GM19463 (cell line): Measurements from ENCODE around the gene SKAP1.

Experiments
- ATAC-seq: cut with Tn5 transposase; IDR thresholded peaks from one replicate; pipeline ENCODE4 v1.9.1; 2021; ENCODE audit warnings: mild to moderate bottlenecking, moderate library complexity; ENCODE audit not compliant: unreplicated experiment

Gene SKAP1

DNA sequence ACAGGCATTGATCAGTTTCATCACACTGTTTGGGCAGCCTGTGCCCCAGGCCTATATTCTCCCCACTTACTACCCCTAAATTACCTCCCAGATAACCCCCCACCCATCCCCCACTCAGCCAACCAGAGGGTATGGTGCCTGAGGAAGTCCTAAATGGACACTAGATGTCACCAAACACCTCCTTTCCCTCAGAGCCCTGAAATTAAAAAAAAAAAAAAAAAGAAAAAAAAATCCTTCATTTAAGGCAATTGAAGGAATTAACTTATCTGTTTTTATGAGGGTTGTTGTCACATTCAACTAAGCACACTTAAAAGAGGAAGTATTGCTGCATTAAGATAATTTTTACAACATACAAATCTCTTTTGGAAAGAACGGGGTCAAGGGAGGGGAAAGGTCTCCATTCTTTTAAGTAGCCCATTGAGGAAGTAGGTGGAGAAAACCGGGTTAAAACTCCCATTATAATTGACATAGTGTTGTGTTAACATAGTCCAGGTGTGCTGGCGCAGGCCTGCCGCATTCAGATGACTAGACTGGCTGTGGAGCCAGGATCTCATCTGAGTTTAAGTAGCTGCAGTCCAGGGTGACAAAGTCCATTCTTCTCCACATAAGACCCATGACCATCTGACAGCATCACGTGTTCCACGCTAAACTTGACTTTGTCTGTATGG is 276.2 kb downstream of the SKAP1 start:
- no peak for ATAC-seq

DNA sequence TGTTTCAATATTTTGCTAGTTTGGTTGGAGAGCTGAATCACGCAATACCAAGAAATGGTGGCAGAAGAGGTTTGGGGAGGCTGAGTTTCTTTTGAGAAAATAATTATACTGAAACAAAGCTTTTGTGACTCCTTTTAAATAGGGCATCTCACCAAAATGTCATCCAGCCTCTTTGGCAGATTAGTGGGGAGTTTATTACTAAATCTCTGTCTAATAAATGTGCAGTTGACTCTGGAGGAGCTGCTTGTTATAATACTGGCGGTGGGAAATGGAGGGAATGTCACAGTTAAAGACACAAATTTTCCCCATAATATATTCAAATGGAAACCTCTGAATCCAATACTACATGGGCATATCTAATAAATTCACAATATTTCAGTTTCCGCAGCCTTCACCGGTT is 277.7 kb downstream of the SKAP1 start:
- no peak for ATAC-seq

DNA sequence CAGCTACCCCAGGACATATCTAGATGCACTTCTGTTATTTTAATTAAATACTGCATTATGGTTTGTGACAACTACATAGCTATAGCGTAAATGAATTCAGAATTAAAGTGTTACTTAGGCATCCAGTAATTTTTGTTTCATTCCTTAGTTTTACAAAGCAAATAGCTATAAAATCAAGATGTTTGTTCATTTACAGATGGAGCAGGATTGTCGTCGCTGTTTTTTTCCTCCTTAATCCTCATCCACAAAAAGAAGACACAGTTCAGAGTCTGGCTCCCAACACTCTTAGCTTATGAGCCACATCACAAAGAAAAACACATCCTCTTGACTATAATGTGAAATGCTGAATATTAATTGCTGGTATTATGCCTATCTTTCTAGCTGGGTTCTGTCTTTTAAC is 278.8 kb downstream of the SKAP1 start:
- no peak for ATAC-seq

DNA sequence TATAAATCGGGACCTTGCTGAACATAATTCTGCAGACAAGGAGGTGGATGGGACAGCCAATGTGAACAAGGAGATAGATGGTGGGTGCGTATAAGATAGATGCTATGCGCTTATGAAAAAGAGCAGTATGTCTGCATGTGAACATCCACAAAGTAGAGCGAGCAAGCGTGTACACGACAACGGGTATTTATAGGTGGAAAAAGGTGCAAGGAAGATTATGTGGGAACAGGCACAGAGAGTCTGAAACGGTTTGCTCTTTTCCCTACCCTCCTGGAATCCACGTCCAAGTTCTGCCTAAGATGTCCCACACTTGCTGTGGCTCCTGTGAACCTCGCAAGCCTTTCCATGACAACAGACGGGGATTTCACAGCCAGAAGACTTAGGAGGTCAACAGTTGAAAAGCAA is 279.4 kb downstream of the SKAP1 start:
- no peak for ATAC-seq

DNA sequence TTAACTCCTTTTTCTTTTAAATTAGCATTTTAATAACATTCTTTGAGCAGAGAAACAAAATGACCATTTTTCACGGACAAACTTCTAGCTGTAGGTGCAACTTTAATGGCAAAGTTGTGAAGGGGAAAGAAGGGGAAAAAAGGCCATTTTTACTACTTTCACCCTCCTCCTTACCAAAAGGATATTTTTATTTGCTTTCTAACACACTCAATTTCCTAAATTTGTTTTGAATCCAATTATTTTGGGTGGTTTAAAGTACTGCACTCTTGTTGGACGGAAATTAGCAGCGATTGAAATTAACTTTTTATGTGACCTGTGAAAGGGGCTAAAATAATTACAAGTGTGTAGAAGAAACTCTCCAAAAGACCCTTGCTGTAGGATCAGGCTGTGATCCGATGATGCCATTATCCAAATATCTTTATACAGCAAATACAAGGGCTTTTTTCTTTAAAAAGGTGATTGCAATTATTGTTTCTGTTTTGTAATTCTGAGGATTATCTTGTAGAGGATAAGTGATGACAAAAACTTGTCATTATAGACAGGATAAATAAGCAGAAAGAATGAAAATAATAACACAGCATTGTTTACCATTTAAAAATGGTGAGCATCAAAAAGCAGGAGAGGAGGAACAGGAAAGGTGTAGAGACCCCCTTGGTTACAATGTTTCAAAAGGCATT is 280.1 kb downstream of the SKAP1 start:
- ATAC-seq: no peak

DNA sequence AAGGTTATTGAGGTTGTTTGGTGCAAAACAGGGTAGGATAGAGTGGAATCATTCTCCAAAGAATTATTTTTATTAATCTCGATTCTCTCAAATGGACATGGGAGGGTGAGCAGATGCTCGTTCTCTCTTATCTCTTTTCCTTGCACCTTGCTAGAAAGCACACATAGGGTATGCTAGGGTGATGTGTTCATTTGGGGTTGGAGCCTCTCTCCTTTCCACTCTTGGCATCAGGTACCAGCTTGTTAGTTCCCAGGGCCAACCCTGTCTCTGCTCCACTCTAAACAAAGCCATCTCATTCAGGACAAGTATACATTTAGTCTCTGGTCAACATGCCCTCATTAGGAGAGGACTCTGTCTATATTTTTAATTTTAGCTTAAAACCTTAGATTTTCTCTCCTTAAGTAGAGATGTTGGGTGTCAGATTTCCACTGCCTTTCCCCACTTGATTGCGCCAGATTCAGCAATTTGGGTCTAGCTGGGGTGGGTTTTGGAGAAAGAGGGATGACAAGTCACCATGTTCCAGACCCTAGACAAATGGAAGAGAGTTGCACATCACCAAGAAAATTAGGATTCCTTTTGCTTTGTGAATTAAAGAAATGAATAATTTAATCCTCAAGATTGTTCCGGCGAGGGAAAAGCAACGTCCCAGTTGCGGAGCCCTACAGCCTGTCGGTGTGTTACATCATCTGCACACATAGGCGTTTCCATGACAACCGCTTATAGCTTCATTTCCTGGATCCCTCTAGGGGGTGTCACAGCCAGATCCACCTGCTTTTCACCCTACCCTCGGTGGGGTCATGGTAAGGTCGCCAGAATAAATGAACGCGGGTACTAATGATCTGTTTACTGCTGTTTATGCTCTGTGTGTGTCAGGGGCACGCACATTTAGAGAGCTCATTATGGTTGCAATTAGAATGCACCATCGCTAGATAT is 280.9 kb downstream of the SKAP1 start:
- no peak for ATAC-seq

DNA sequence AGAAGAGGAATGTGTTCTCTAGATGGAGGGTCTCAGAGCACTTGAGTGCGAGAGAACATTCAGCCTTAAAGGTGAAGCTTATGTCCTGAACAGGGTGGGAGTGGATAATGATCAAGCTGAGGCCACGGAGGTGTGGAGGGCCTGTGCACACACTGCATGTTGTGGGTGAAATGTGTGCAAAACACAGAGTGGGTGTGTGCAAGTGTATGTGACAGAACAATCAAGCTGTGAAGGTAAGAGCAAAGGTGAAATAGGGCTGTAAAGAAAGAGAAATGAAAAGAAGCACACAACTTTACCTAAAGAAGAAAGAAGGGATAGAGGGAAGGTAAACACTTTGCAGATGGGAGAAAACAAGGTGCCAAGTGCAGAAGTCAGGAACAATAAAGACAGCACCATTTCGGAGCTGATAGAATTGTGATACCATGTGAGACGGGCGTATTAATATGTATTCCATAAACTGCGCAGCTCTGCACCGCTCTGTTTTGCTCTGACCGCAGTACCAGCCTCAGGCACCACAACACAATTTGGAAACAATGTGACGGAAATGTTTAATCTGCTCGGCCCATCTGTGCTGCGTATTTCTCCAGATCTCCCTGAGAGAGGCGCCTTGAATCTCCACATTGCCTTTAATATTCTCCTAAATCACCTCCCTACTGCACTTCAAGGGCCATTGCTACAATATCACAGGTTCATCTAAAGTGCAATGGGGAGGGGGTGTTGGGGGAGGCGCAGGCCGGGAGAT is 281.8 kb downstream of the SKAP1 start:
- ATAC-seq: no peak

DNA sequence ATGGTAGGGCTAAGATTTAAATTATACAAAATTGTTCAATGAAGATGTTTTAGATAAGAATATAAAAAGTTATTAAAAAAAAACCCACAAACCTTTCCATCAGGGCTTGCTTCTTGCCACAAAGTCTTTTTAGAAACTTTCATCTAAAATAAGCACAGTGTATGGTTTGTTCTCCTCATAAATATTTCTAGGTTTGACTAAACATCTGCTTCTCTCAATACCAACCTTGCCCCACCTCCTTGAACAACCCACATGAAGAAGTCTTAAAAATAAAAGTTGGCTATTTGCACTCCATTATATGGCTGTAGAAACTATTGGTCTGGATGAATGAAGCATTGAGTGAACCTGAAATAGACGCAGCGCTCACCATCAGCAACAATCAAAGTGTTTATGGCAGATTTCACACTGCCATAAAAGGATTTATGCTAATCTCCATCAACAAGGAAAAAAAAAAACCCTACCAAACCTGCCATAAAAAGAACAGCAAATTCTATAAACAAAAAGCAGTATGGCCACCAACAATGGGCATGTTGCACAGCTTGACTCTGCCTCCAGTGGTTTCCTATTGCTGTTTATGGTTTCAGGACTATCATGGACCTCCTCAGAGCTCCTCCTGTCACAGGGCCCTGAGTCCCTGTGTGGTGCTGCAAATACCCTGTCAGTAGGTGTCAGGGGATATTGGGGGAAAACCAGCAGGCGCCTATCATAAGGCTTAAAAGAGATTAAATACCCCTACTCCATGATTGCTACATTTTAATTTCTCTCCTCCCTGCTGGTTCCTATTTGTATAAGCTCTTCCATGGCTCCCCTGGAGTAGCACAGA is 284.8 kb downstream of the SKAP1 start:
- no peak for ATAC-seq

DNA sequence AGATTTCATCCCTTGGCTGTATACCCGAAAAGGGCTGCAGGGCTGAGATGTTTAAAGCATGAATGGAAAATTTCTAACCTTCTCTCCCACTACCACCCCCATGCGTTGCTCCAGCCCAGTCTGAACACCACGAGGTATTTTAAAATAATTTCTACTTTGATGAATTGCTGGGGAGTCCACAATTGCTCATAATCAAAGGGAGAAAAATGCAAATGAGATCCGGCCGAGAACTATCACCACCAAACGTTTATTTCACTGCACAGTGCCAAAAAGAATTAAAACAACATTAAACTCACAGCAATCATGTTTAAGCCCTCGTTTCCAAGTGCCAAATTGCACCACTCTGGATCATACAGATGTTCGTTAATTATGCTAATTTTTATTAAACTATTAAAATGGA is 285.8 kb downstream of the SKAP1 start:
- ATAC-seq: no peak

DNA sequence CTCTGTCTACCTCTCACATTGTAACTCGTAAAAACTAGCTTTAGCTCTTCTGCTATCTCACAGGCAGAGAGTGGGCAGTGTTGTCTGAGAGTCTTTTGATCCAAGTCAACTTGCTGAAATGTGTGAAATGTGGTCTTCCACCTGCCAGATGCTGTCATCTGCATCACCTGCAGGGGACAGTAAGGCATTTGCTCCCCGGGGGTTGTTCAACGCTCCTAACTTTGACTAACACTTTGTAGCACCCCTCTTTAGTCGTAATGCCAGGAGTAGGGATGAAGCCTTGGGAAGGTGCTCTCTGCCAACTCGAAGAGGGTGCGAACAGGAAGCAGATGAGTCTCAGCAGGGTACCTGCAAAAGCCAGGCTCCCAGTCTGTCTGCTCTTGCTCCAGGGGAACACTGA is 286.4 kb downstream of the SKAP1 start:
- no peak for ATAC-seq

DNA sequence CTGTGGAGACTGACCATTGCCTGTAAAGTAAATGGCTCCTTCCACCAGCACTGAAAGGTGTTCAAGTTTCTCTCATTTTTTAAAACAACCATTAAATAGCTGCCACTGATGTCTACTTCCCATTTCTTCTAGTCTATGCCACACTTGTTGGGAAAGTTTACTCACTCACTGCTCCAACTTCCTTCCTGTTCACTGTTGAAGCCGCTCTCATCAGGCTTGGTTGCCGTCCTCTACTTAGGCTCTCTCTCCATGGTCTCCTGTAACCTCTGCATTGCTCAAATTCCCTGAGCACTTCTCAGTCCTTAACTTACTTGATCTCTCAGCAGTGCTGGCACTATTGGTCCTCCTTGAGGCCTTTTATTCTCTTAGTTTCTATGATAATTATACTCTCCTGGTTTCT is 290.1 kb downstream of the SKAP1 start:
- ATAC-seq: no peak

DNA sequence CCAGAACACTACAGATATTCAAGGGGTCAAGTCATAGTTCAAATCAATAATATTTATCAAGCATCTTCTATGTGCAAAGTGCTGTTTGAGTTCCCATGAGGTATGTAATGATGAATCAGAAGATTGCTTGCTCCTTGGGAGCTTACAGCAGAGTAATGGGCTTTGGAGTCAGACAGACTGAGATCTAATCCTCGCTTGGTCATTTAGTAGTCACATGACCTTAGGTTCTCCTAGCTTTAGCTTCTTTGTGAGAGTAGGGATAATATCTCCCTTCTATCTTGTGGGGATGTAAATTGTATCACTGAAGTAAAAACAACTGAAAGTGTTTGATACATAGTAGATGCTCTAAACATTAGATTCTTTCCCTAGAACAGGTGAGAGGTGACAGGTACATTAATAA is 292.4 kb downstream of the SKAP1 start:
- no peak for ATAC-seq

DNA sequence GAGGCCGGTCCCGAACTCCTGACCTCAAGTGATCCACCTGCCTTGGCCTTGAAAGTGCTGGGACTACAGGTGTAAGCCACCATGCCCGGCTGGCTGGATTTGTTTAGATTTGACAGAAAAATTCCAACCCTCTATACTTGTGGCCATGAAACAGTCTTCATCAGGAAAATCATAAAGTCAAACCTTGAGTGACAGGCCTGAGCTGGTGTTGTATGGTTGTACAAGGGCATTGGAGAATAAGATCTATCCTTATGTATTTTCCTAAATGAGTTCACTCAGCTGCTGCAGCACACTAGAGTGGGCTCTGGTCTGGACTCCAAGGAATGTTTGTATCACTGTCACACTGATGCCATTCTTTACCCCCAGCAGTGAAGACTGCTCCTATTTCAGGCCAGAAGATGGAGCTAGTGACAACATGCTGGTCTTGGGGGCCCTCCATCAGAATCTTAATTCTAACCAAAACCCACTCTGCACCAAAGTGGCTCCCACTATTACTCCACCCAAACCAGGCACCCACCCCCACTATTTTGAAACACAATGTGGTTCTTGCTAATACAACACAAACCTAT is 295.0 kb downstream of the SKAP1 start:
- no peak for ATAC-seq

DNA sequence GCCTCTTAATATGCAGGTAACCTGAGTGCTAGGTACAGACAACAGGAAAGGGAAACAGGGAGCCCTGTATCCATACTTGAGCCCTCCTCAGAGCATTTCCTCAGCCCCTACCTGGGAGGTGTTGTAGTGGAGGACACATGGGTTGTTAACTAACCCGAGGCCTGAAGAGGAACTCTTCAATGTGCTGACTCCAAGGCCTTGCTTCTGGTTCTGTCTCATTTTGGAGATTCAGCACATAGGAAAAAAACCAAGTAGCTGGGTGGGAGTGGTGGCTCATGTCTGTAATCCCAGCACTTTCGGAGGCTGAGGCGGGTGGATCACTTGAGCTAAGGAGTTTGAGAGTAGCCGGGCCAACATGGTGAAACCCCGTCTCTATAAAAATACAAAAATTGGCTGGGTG is 297.6 kb downstream of the SKAP1 start:
- ATAC-seq: no peak

DNA sequence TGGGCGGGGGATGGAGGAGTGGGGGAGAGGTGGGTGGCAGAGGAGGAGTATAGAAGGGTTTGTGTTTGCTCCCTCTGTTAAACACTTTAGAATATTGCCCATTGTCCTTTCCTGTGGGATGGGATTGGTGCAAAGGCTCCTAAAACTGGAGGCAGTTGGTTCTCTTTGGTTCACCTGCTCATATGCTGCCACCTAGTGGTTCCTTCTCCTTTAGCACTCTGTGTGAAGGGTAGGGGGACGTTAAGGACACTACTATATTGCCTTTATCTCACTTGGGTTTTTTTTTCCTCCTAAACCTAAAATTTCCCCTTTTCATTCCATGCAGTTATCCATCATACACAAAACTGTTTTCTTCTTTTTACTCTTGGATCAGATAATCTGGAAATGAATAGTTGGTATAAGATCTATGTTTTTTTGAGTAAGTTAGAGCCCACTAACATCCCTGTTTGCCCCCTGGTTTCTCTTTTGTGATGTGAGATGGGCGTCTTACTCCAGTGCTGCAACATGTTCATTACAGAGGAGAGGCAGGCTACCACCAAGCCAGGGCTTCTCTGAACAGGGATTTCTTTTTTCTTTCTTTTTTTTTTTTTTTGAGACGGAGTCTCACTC is 298.7 kb downstream of the SKAP1 start:
- no peak for ATAC-seq

DNA sequence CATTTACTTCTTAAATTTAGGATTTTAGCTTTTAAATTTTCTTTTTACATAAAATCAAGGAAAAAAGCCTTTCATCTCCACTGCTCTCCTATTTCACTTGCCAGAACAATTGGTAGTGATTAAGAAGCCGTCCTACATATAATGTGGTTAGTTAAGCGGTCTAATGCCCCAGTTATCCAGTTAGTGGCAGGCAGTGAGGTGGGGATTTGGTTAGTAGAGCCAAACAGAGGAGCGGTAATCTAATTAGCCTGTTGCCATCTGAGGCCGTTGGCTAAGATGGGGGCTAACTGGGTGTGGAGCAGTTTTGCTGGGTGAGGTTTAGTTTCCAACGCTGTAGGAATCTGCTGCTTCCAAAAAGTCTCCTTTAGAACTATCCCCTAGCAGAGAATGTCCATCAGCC is 300.0 kb downstream of the SKAP1 start:
- ATAC-seq: no peak

DNA sequence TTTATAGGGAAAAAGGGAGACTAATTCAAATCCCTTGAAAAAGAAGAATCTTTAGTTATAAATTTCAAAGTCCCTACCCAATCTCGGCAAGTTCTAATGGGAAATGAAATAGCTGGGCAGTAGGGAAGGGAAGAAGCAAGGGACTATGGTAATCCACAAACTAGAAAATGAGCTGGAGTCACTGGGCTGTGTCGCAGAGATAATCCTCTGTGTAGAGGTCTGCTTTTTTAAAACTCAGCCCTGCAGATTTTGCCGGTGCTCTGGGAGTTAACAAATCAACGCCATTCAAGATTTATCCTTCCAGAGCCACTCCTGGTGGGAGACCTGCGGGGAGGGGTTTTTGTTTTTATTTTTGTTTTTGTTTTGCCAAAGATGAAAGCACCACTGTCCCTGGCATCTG is 301.6 kb downstream of the SKAP1 start:
- no peak for ATAC-seq

DNA sequence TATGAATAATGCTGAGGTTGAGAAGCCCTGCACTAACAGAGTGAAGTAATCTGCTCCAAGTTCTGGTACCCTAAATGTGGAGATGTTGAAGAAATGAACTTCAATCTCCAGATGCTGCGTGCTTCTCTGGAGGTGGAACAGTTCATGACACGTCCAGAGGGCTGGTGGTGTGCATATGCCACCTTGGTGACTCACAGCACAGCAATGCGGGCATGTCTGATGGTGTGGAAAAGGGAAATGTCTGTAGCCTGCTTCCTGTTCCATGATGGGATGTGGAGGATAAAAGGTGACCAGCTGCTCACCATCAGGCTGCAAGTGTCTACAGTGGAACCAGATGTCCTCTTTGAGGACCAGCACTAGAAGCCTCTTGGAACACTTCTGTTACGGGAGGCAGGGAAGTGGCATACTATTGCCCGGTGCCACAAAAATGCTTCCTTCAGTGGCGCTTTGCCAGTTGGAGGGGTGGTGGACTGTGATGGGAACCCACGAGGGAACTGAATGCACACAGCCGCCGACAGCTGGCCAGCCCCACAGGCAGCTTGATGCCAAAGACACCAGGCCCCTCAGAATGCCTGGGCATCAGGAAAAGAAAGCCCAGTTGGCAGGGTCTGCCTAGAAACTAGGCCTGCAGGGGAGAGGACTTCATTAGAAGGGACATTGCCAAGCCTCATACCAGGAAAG is 302.5 kb downstream of the SKAP1 start:
- no peak for ATAC-seq

DNA sequence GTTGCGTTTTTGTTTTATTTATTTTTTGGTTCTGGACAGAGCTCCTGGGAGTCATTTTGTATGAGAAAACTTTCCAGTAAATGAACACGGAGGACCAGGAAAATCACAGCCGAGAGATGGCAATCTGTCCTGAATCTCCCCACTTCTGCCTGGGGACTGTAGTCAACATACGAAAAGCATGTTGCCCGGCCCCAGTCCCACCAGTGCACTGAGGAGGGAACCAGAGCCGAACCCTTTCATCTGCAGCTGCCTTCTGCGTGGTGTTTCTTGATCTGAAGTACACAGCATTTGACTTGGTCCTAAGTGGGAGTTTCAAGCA is 303.5 kb downstream of the SKAP1 start:
- no peak for ATAC-seq
